Stimulated activated CD4-positive, alpha-beta T cell treated with anti-CD3 and anti-CD28 coated beads, Interleukin-12 subunit alpha, Interleukin-12 subunit beta, amount 100 ng/mL, for 48 hours (primary cell): Measurements from ENCODE around the gene GGACT.

ENCODE experiments used
- DNase-seq, 3 donors: peaks; one replicate each; pipeline ENCODE4 v3.0.0-alpha.2; 2020; ENCODE audit warnings: low read depth in 2 of 3, low spot score in 1 of 3

Gene GGACT

DNA sequence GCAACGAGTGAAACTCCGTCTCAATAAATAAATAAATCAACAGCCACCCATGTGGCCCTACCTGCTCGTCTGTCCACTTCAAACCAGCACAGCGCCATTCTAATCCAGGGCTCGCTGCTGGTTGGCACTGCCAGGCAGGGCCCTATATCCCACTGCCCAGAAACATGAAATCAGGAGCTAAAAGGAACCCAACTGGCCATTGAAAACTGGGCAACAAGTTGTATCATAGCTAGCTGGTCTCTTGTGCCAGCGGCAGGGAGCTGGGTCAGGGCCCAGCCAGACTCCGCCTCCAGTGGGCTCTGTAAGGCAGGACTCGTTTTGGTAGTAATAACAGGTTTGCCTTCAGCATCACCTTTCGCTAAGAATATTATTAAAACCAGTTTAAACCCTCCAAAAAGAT is 39.3 kb downstream of the GGACT start:
- no peak for DNase-seq

GRCh38 chr13:100547791-100548201 is 40.8 kb downstream of the GGACT start:
- DNase-seq: no peak

GRCh38 chr13:100546713-100547405 is 41.7 kb downstream of the GGACT start:
- DNase-seq: no peak

- no peak for DNase-seq
Measured at GRCh38 chr13:100545684-100546061, 42.9 kb downstream of the GGACT start.

GRCh38 chr13:100544866-100545683 is 43.5 kb downstream of the GGACT start:
- no peak for DNase-seq

GRCh38 chr13:100543872-100544602 is 44.6 kb downstream of the GGACT start:
- no peak for DNase-seq

DNA sequence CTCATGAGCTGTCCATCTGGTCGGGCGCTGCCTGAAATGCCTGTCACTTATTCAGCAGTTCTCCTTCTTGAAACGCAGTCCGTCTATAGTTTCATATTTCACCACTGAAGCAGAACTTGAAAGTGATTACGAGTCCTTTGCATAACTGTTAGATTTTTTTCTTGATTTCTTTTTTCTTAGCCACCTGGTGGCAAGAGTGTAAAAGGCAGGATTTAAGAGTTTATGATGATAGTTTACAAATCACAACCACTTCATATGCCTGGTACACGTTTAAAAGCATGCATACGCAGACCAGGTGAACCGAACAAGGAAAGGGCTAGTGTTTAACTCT is 45.8 kb downstream of the GGACT start:
- DNase-seq: no peak

- no peak for DNase-seq
Measured at GRCh38 chr13:100541897-100542825, 46.4 kb downstream of the GGACT start.

DNA sequence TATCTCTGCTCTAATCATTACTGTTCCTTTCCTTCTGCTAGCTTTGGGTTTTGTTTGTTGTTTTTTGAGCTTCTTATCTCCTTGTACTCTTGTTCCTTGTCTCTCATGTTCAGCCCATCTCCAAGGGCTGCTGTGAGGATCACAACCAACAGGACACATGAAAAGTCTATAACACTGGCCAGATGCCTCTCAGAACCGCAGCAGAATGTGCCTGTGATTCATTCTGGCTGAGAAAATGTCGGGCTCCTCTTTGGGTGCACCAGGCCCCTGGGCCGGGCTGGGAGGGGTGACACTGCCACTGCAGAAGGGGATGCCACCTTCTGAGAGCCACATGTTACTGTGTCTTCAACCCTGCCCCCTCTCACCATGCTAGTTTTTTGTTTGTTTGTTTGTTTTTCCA is 48.0 kb downstream of the GGACT start:
- no peak for DNase-seq

GRCh38 chr13:100537951-100538462 is 50.6 kb downstream of the GGACT start:
- no peak for DNase-seq

- DNase-seq: no peak
Measured at GRCh38 chr13:100537486-100537885, 51.1 kb downstream of the GGACT start.

DNA sequence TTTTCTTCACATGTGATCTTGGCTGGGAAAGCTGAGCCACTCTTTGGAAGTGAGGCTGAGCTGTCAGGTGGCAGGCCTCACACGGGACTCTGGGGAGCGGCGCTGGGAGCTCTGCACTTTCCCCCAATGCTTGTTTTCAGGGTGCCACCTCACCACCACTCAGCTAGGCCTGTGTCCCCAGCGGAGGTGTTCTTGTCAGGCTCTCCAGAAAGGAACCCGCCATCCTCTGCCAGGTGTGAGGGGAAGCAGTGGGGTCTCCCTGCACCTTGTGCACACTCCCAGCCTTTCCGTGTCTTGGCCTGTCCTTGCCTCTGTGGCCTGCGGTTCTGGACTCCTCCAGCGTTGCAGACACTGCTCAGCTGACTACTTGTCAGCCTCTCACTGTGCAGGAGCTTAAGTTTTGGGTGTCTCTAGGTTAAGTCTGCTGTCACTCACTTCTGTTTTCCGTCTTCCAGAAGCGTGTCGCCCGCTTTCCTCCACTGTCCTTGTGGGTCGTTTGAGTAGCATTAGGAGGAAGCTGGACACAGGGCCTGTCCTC is 51.9 kb downstream of the GGACT start:
- DNase-seq: no peak

DNA sequence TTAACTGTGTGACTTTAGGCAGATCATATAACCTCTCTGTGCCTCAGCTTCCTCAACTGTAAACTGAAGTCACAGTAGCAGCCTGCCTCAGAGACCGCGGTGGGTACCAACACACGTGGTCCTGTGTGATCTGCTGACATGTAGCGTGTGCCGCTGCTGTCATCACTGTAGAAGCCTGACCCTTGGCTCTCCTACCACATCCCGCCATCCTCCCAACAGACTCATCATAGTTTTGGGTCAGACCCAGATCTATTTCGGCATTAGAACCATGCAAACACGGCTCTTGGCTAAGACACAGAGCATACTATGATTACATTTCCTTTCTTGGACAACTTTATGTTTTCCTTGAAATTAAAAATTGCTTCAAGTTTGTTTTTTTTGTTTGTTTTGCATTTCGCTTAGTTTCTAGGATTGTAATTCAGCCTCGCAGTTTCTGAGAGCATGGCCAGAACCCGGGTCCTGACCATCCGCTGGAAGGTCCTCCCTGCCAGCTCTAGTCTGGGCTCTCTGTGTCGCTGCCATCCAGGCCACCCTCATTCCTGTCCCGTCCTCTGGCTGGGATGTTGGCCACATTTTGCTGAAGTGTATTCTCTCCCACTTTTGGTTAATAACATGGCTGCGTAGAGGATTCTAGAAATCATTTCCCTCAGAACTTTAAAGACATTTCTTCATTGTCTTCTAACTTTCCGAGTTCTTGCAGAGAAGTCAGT is 53.0 kb downstream of the GGACT start:
- no peak for DNase-seq

DNA sequence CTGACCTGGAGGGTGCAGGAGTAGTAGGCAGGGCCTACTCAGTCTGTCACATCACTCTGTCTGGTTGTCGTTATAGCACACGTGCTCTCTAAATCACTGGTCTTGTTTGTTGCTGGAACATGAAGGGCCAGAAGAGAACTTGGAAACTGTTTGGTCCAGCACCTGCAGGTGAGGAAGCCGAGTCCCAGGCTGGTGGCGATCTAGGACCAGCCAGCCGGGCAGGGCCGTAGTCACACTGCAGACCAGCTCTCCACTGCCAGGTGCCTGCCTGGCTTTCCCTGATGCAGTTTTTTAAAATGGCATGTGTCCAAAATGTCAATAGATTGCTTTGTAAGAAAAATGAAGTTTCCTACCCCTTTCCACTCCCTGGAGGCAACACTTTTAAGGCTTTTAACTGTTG is 53.7 kb downstream of the GGACT start:
- DNase-seq: no peak

GRCh38 chr13:100534147-100534843 is 54.3 kb downstream of the GGACT start:
- no peak for DNase-seq

- DNase-seq: no peak
Measured at GRCh38 chr13:100533588-100534041, 55.0 kb downstream of the GGACT start.

DNA sequence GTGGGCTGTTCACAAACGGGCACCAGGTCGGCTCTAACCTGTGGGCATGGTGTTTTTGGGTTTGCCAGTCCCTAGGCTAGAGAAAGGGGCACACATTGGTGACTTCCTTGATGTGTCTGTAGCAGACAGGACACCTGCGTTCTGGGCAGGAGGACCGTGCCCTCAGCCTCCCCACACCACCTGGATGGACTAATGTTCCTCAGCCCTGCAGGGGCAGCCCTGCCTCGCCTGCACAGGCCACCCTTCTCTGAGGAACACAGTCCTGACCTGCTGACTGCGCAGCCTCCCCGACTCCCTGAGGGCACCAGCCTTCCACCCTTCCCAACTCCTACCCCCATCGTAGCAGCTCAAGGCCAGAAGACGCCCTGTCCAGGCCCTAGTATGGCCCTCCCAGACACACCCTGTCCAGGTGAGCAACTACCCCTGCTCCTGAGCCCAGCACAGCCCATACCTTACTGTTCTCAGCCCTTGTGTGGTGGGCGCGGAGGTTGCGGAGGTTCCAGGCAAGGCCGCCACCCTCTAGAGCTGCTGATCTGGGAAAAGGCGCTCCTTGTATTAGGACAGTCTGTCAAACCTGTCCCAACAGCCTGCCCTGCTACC is 55.7 kb downstream of the GGACT start:
- no peak for DNase-seq

DNA sequence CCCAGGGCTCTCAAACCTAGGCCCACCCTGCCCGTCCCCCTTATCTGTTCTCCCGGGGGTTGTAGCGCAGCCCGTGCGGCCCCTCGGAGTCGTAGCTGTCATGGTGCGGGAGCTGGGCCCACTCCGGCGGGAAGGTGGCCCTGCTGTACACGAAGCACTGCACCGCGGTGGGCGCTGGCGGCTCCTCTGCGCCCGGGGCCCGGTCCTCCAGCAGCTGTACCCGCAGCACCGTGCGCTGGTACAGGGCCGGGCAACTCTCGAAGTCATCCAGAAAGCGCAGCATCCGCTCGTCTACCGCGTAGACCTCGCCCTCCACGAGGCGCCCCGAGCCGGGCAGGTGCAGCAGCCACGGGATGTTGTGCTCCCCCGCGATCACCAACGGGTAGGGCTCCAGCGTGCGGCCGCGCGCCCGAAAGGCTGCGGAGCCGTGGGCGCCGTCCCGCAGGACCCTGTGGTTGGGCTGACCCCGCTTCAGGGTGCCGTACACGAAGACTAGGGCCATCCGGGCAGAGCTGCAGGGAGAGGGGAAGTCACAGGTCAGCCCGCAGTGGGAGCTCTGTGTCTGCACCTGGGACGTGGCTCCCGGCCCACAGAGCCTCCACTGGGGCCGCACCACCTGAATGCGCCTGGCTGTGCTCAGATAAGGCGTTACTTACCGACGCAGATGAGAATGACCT is 56.4 kb downstream of the GGACT start:
- no peak for DNase-seq
